ENCODE measurements around the gene SLC17A1. TPM values are rescaled to one million over a fixed set of nuclear protein-coding genes. Genes with fewer than 3 reads are reported as not detected.

Gene SLC17A1
- total RNA-seq, 1 donor from 2014 or later = 0.85 TPM

- Mint-ChIP-seq H3K9me3 (no peaks in the 10 kb centered on the region), H3K4me3 (no peak overlapping the region), H3K4me1 (ENCODE audit: unreplicated experiment) (no peaks in the 10 kb centered on the region)
These were observed 20.1 kb upstream of the SLC17A1 start for GRCh38 chr6:25851961-25852360.

GRCh38 chr6:25844518-25844917 is 12.7 kb upstream of the SLC17A1 start:
- H3K9me3 Mint-ChIP-seq = no peaks in the 10 kb centered on the region
- H3K4me1 Mint-ChIP-seq (ENCODE audit: unreplicated experiment) = no peaks in the 10 kb centered on the region
- peaks cover 3% of the 10 kb centered on the region for H3K27me3 Mint-ChIP-seq
- DNase-seq (ENCODE audit: extremely low spot score, unreplicated experiment) = no peak
- no peak overlapping the region for H3K4me3 Mint-ChIP-seq
- H3K27ac Mint-ChIP-seq = no peak overlapping the region
- no peaks in the 10 kb centered on the region for H3K36me3 Mint-ChIP-seq
- TF ChIP-seq CTCF (conservative IDR thresholded peaks at IDR 0.05) = no peak

More at GRCh38 chr6:25851961-25852360, 20.1 kb upstream of the SLC17A1 start:
- no peak overlapping the region for H3K27ac Mint-ChIP-seq
- no peaks in the 10 kb centered on the region for H3K27me3 Mint-ChIP-seq
- no peak for TF ChIP-seq CTCF (conservative IDR thresholded peaks at IDR 0.05)
- no peak for DNase-seq (ENCODE audit: extremely low spot score, unreplicated experiment)
- no peaks in the 10 kb centered on the region for H3K36me3 Mint-ChIP-seq

GRCh38 chr6:25842526-25842925 is 10.7 kb upstream of the SLC17A1 start:
- H3K9me3 Mint-ChIP-seq = no peaks in the 10 kb centered on the region
- peaks cover 3% of the 10 kb centered on the region for H3K27me3 Mint-ChIP-seq
- DNase-seq (ENCODE audit: extremely low spot score, unreplicated experiment) = no peak
- H3K4me1 Mint-ChIP-seq (ENCODE audit: unreplicated experiment) = no peaks in the 10 kb centered on the region
- H3K27ac Mint-ChIP-seq = no peak overlapping the region
- H3K36me3 Mint-ChIP-seq = no peaks in the 10 kb centered on the region
- no peak overlapping the region for H3K4me3 Mint-ChIP-seq
- TF ChIP-seq CTCF (conservative IDR thresholded peaks at IDR 0.05) = no peak

GRCh38 chr6:25835442-25836283 is 3.8 kb upstream of the SLC17A1 start:
- Mint-ChIP-seq H3K9me3 (no peaks in the 10 kb centered on the region), H3K4me3 (no peak overlapping the region), H3K4me1 (ENCODE audit: unreplicated experiment) (no peaks in the 10 kb centered on the region), H3K27me3 (peaks cover 8% of the 10 kb centered on the region), H3K36me3 (no peaks in the 10 kb centered on the region), H3K27ac (no peak overlapping the region)
- no peak for DNase-seq (ENCODE audit: extremely low spot score, unreplicated experiment)
- TF ChIP-seq CTCF (conservative IDR thresholded peaks at IDR 0.05) = no peak

- no peak overlapping the region for H3K4me3 Mint-ChIP-seq
- TF ChIP-seq CTCF (conservative IDR thresholded peaks at IDR 0.05) = no peak
- no peaks in the 10 kb centered on the region for H3K9me3 Mint-ChIP-seq
- no peaks in the 10 kb centered on the region for H3K36me3 Mint-ChIP-seq
- no peak for DNase-seq (ENCODE audit: extremely low spot score, unreplicated experiment)
- H3K27ac Mint-ChIP-seq = no peak overlapping the region
- no peaks in the 10 kb centered on the region for H3K4me1 Mint-ChIP-seq (ENCODE audit: unreplicated experiment)
- H3K27me3 Mint-ChIP-seq = peaks cover 8% of the 10 kb centered on the region
These were observed 3.1 kb upstream of the SLC17A1 start for GRCh38 chr6:25834950-25835349.

Data from type B pancreatic cell (in vitro differentiated cells).